ENCODE results near the gene CENPW.

CENPW gene

DNA sequence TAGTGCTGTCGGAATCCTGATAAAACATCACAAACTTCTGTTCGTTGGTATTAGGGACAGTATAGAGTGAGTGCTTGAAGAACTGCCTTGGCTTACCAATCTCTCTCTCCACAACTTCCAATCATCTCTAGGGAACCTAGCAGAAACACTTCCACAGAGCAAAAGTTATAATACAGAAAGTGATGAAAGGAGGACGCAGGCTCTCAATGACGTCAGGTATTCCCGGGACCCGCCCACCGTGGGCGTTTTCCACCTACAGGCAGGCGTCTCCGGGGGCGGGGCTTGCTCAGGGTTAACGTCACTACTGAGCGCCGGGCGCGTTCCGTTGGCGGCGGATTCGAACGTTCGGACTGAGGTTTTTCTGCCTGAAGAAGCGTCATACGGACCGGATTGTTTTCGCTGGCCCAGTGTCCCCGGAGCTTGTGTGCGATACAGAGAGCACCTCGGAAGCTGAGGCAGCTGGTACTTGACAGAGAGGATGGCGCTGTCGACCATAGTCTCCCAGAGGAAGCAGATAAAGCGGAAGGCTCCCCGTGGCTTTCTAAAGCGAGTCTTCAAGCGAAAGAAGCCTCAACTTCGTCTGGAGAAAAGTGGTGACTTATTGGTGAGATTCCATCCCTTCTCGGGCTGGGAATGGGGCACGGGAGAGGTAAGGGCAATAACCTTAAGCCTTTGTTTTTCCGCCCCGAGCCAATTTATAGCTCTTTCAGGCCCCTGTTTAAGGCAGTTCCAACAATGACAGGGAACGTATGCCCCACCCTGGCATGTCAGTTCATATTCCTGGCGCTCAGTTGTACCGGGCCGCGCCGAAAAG lies at the start of gene CENPW:
TSS of gene CENPW (plus strand) at position 320 of the 814 bp plus-strand sequence. CDS start at position 479, 159 bp downstream.
- DNase-seq: peak; percentile 85

DNA sequence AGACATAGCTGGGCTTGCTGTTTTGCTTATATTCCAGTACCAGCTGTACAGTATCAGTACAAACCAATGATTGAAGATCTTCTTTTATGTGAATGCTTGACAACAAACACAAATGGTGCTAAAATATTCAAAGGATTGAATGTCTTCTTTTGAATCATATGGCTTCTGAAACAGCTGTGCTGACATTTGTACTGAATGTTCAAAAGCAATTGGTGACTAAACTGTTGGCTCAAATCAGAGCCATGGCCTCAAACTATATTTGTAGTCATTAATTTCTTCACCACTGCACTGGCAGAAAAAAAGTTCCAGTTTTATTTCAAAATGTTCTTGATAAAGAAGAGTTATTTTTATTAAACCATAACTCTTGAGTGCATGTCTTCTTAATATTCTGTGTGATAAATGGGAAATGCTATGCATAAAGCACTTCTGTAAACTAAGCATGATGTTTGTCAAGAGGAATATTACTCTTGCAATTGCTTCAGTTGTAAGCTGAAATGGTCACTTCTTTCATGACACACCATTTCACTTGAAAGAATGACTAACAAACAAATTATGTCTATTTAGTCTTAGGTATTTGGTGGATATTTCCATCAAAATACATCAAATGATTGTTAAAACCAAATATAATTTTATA lies 45.9 kb upstream of the CENPW start:
- no peak for DNase-seq

GRCh38 chr6:126300126-126300525 lies 39.8 kb upstream of the CENPW start:
- DNase-seq: no peak

DNA sequence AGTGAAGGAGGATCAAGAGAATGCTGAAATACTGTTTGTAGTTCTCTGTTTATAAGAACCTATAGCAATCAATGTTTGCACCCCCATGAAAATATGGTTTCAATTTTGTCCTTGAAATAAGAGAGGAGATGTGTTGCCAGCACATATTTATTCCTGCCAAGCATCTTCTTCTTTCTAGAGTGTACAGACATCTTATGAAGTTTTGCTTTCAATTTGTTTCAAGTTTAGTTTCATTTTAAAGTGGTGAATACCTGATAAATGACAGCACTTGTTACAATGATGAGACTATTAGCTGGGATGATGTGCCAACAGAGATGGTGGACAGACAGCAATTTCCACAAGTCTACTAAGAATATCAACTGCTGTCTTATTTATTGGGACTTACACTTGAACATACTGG lies 39.2 kb upstream of the CENPW start:
- DNase-seq: no peak

- no peak for DNase-seq
These were observed 37.7 kb upstream of the CENPW start for GRCh38 chr6:126302191-126302590.

DNA sequence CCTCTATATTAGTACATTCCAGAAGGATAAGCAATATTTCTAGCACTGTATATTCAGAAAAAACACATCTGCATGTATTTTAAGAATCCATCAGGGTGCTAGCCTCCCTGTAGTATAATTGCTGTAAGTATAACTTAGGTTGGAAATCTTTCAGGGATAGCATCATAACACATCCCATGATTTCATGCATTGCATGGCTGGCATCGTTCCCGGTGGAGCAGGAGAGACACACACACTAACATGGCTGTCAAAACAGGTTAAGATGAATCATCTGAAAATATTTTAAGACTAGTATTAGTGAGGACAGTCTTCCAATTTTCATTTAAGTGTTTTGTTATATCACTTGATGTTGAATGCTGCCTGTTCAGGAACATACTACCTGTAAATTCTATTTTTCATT lies 32.1 kb upstream of the CENPW start:
- peak; percentile 86 for DNase-seq

DNA sequence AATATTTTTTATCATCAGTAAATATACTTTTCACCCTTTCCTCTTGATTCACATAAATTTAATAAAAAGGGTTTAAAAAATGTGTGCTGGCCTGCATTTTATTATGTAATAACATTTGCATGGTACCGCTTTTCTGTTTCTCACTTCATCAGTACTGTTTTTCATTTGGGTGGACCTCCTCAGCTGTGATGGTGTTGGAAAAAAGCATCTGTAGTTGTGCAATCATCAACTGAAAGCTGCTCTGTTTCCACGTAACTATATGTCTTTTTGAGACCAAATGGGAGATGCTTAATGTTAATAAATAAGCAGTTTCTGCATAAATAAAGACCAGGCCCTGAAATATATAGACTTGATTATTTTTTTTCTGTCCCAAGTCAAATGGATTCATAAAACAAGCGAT lies 31.6 kb upstream of the CENPW start:
- DNase-seq: no peak

DNA sequence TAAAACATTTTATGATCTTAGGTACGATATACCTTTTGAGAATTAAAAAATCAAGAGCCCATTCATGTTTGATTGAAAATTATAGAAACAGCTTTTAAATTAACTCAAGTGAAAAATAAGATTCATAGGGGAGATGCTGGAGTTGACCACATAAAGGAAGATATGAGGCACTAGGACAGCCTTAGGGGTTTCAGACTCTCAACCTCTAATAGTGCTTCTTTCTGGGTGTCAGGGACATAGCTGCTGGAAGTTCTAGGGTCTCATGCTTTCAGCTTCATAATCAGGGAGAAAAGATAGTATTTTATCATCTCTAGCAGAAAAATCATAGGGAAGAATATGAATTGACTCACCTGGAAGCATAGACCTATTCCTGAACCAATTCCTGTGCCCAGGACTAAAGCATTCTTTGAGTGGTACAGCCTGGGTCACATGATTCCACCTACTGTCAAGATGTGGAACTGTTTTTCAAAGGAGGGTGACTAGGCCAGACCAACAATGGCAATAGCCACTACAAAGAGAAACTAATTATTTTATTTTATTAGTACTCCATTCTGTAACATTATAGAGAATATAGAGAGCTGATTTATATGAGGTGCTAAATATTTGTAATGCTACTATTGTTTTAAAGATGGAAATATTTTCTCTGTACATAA lies 27.8 kb upstream of the CENPW start:
- DNase-seq: peak; percentile 2

- no peak for DNase-seq
These were observed 26.0 kb upstream of the CENPW start for GRCh38 chr6:126313941-126314340.

DNA sequence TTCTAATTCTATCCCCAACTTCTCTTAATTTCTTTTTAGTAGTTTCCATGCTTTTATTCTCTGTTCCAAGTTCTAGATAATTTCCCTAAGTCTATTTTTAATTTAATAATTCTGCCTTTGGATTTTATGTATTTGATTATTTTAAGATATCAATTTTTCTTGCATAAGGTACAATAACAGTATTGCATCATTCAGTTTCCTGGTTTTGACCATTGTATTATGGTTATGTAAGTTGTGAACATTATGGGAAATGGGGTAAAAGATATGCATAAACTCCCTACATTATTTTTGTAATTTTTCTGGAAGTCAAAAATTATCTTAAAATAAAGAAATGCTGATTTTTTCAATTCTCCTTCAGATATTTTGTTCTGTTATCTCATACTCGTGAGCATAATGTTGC lies 21.1 kb upstream of the CENPW start:
- DNase-seq: no peak

DNA sequence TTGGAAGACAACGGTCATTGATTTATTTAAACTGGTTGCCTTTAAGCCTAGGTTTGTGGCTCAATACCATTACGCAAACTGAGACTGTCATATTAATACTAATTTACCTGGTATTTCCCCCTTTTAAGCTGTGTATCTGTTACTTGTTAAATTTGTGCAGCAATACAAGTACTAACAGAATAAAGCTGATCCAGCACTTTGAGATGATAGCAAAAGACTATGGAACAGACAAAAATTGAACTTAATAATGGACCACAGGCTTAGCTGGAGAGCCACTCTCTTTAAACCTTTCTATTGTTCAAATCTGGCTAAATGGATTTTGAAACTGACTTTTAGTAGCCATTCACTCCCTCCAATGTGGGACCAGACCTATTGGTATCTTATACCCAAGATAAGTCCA lies 6.2 kb upstream of the CENPW start:
- no peak for DNase-seq

DNA sequence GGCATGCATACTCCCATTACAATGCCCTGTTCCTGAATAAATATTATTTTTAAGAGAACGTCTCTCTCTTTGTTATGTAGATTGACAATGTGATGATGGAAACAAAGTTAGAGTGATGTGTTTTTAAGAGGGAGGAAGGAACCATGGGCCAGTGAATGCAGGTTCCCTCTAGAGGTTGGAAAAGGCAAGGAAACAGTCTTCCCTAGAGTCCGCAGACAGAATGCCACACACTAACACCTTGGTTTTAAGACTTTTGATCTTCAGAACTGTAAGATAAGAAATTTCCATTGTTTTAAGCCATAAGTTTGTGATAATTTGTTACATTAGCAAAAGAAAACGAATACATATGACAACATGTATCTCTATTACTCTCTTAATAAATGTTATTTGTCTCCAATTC lies 4.7 kb upstream of the CENPW start:
- DNase-seq: no peak

DNA sequence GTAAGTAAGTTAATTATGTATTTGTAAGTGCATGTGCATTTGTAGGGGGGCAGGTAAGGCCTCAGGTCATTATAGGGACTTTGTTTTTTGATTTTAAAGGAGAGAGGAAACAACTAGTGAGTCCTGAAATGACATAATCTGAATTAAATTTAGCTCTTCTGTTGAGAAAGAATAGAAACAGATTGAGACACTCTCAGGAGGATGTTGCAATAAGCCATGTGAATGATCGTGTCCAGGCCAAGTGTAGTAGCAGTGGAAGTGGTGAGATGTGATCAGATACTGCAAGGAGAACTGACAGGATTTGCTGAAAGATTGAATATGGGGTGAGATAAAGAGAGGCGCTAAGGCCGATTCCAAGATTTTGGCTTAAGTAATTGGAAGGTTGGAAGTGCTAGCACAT lies 2.6 kb upstream of the CENPW start:
- peak; percentile 28 for DNase-seq

GRCh38 chr6:126341126-126341525 lies 1.2 kb downstream of the CENPW start:
- no peak for DNase-seq

- no peak for DNase-seq
These were observed 4.3 kb downstream of the CENPW start for GRCh38 chr6:126344181-126344580.

- no peak for DNase-seq
These were observed 12.0 kb downstream of the CENPW start for GRCh38 chr6:126351960-126352359.

DNA sequence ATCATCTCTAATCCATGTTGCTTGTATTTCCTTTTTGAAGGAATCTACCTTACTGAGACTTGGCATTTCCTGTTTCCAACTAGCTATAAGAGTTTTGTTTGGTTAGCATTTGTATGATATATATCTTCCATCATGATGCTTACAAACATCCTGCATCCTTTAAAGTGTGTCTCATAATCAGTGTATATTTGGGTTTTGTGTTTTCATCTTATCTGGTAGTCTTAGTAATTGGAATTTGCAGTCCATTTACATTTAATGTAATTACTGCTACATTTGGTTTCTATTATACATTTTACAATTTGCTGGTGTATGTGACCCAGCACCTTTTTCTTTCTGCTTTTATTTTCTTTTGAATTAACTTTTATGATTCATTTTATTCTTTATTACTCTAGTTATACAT lies 12.6 kb downstream of the CENPW start:
- DNase-seq: no peak

GRCh38 chr6:126356526-126356925 lies 16.6 kb downstream of the CENPW start:
- no peak for DNase-seq

DNA sequence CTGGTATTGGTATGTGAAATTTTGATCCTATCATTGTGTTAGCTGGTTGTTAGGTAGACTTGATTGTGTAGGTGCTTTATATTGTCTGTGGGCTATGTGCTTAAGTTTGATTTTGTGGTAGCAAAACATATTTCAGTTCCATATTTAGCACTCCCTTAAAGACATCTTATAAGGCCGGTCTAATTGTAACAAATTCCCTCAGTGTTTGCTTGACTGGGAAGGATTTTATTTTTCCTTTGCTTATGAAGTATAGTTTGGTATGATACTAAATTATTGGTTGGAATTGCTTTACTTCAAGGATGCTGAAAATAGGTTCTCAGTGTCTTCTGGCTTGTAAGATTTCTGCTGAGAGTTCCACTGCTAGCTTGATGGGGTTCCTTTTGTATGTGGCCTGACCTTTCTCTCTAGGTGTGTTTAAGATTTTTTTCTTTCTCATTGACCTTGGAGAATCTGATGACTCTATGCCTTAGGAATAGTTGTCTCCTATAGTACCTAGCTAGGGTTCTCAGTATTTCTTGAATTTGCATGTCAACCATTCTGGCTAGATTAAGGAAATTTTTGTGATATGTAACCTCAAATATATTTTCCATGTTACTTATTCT lies 20.1 kb downstream of the CENPW start:
- DNase-seq: no peak

DNA sequence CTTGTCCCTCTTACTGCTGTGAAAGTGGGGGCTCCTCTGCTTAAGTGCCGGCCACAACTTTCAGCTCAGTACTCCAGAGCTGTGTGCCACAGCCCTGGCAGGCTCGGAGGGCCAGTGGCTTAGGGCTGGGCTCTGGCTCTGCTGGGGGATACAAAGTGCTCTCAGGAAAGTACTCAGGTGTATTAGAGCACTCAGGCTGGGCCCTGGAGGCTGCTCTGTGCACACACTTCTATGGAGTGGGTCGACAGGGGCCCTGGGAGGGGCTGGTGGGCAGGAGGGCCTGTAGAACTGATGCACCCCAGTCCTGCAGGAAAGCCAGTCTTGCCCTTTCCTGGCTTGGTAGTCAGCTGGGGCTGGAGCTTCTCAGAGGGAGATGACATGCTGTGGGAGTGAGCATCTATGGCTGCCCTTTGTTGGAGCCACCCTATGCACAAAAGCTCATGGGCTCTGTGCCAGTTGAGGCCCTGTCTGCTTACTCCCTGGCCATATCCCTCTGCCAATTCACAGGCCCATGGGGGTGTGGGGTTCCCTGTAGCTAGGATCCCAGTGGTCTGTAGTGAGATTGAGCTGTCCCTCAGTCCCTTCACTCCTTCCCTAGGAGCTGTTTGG lies 22.0 kb downstream of the CENPW start:
- DNase-seq: no peak

GRCh38 chr6:126367849-126368248 lies 27.9 kb downstream of the CENPW start:
- no peak for DNase-seq

DNA sequence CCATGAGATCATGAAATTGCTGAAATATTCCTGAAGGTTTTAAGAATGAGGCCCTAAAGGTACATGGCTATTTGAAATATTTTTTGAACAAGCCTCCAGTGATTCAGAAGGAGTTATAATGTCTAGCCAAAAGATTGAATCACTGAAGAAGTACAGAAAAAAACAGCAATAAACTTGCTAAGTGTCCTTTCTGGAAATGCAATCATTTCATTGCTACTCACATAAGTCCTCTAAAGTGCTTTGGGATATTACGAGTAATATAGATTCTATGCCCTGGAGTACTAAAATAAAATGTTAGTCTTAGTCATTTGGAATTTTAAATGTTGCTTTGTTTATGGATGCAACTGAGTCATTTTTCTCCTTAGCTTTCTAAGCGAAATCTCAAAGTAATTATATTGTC lies 32.7 kb downstream of the CENPW start:
- DNase-seq: peak; percentile 23

DNA sequence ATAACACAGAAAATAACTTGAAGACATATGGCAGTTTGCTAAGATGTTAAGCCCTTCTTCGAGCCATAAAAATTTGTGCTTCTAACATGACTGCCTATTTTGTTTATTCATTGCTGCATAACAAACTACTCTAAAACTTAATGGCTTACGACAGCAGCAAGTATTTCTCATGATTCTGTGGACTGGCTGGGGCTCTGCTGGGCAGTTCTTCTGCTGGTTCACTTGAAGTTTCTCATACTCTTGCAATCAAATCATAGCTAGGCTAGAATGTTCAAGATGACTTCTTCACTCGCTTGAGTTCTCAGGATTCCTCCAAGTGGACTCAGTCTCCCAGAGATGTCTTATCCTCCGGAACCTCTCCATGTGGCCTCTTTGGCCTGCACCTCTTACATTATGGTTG lies 33.4 kb downstream of the CENPW start:
- DNase-seq: no peak

Data from fibroblast of skin of right biceps (primary cell).